GM19468 (cell line): Measurements from ENCODE around the gene ZFP3.
"Not testable (repeated sequence)": the region's sequence is repeated elsewhere in the genome, so short reads cannot be mapped to it uniquely, and the experiment has no call there.

Source experiments
- ATAC-seq: cut with Tn5 transposase; IDR thresholded peaks from one replicate; pipeline ENCODE4 v1.9.1; 2021; ENCODE audit warnings: mild to moderate bottlenecking, moderate library complexity, moderate number of reproducible peaks; ENCODE audit not compliant: unreplicated experiment; ENCODE audit errors: extremely low read depth

ZFP3 gene

GRCh38 chr17:5078106-5079028 lies at the start of gene ZFP3:
Gene ZFP3 (plus strand): TSS chr17:5078467. CDS start chr17:5091505, 13,038 bp downstream.
- peak; percentile 61 for ATAC-seq

- ATAC-seq, result not testable (repeated sequence)
These were observed 48.1 kb upstream of the ZFP3 start for GRCh38 chr17:5030168-5030567.

- no peak for ATAC-seq
These were observed 46.7 kb upstream of the ZFP3 start for GRCh38 chr17:5031365-5032082.

GRCh38 chr17:5032865-5033264 lies 45.4 kb upstream of the ZFP3 start:
- ATAC-seq, result no peak

- ATAC-seq, result no peak
These were observed 44.8 kb upstream of the ZFP3 start for GRCh38 chr17:5033352-5034015.

- no peak for ATAC-seq
These were observed 44.2 kb upstream of the ZFP3 start for GRCh38 chr17:5034063-5034462.

- no peak for ATAC-seq
These were observed 43.6 kb upstream of the ZFP3 start for GRCh38 chr17:5034651-5035050.

GRCh38 chr17:5035315-5035714 lies 43.0 kb upstream of the ZFP3 start, which contains the start of gene SLC52A1:
Gene SLC52A1 (minus strand): TSS chr17:5035426. CDS start chr17:5034606, 820 bp downstream.
- no peak for ATAC-seq

- ATAC-seq, result no peak
These were observed 35.9 kb upstream of the ZFP3 start for GRCh38 chr17:5042157-5043022.

- no peak for ATAC-seq
These were observed 34.7 kb upstream of the ZFP3 start for GRCh38 chr17:5043524-5043923.

GRCh38 chr17:5044630-5045029 lies 33.6 kb upstream of the ZFP3 start:
- no peak for ATAC-seq

- no peak for ATAC-seq
These were observed 32.8 kb upstream of the ZFP3 start for GRCh38 chr17:5045496-5045895.

GRCh38 chr17:5047446-5047845 lies 30.8 kb upstream of the ZFP3 start:
- ATAC-seq, result no peak

- ATAC-seq, result no peak
These were observed 28.9 kb upstream of the ZFP3 start for GRCh38 chr17:5049314-5049841.

- ATAC-seq, result no peak
These were observed 28.0 kb upstream of the ZFP3 start for GRCh38 chr17:5050278-5050677.

GRCh38 chr17:5055543-5055942 lies 22.7 kb upstream of the ZFP3 start:
- ATAC-seq, result no peak

GRCh38 chr17:5065227-5065744 lies 13.0 kb upstream of the ZFP3 start:
- no peak for ATAC-seq

- ATAC-seq, result no peak
These were observed 10.0 kb upstream of the ZFP3 start for GRCh38 chr17:5068236-5068635.

- no peak for ATAC-seq
These were observed 8.5 kb upstream of the ZFP3 start for GRCh38 chr17:5069724-5070123.
